Activated T-cell treated with anti-CD3 and anti-CD28 coated beads for 48 hours (primary cell): Measurements from ENCODE around the gene SDHB.

ENCODE experiments used
- DNase-seq: peaks from one replicate; pipeline ENCODE4 v3.0.0-alpha.2; 2020; ENCODE audit warnings: low read depth

The SDHB gene

GRCh38 chr1:17045634-17046333 lies 8.0 kb downstream of the SDHB start:
- DNase-seq = no peak

GRCh38 chr1:17045150-17045549 lies 8.7 kb downstream of the SDHB start:
- DNase-seq = no peak

GRCh38 chr1:17043676-17044075 lies 10.2 kb downstream of the SDHB start:
- DNase-seq = no peak

GRCh38 chr1:17040135-17040534 lies 13.7 kb downstream of the SDHB start:
- DNase-seq = no peak

GRCh38 chr1:17039522-17039921 lies 14.3 kb downstream of the SDHB start:
- no peak for DNase-seq

GRCh38 chr1:17033481-17033880 lies 20.4 kb downstream of the SDHB start:
- DNase-seq = no peak

GRCh38 chr1:17032741-17033140 lies 21.1 kb downstream of the SDHB start:
- no peak for DNase-seq

GRCh38 chr1:17031436-17031835 lies 22.4 kb downstream of the SDHB start:
- no peak for DNase-seq

GRCh38 chr1:17030206-17030605 lies 23.6 kb downstream of the SDHB start:
- DNase-seq = no peak

GRCh38 chr1:17028662-17029188 lies 25.1 kb downstream of the SDHB start:
- no peak for DNase-seq

GRCh38 chr1:17027900-17028299 lies 25.9 kb downstream of the SDHB start:
- no peak for DNase-seq

- DNase-seq = no peak
Measured at GRCh38 chr1:17027403-17027802, 26.4 kb downstream of the SDHB start.

- no peak for DNase-seq
Measured at GRCh38 chr1:17024721-17025120, 29.1 kb downstream of the SDHB start.

- DNase-seq = no peak
Measured at GRCh38 chr1:17023573-17023972, 30.3 kb downstream of the SDHB start.

- DNase-seq = no peak
Measured at GRCh38 chr1:17023102-17023501, 30.7 kb downstream of the SDHB start.

GRCh38 chr1:17021896-17022295 lies 31.9 kb downstream of the SDHB start:
- no peak for DNase-seq

- DNase-seq = no peak
Measured at GRCh38 chr1:17020502-17020901, 33.3 kb downstream of the SDHB start.

- DNase-seq = no peak
Measured at GRCh38 chr1:17018849-17019248, 35.0 kb downstream of the SDHB start.

GRCh38 chr1:17017435-17017834 lies 36.4 kb downstream of the SDHB start:
- DNase-seq = no peak

- no peak for DNase-seq
Measured at GRCh38 chr1:17016317-17016661, 37.5 kb downstream of the SDHB start.

GRCh38 chr1:17014671-17015567 lies 38.9 kb downstream of the SDHB start:
- no peak for DNase-seq

GRCh38 chr1:17013491-17014320 lies 40.1 kb downstream of the SDHB start:
- DNase-seq = no peak
